CD4-positive, alpha-beta T cell treated with Interferon alpha-2 for 1 hour (primary cell): ENCODE data around the gene WDR33.

Experiments used
- DNase-seq, 2 donors: peaks; one replicate each; pipeline ENCODE4 v3.0.0-alpha.2; 2020 to 2022

The WDR33 gene

DNA sequence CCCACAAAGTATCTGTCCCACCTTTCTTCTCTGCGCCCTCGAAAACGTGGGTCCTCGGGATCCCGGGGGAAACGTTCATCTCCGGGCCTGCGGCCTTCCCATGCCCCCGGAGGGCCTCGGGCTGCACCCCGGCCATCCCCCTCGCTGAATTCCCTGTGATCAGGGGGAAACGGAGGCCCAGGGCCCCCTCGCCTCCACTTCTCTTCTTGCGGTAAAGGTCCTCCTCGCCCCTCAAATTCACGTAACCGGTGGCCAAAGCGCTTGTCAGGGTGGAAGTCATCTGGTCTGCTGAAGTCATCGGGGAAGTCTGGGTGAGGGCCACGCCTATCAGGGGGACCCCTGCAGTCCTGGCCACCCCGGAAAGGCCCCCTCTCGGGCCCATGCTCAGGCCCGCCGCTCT lies 97.4 kb downstream of the WDR33 start:
- DNase-seq = no peak

DNA sequence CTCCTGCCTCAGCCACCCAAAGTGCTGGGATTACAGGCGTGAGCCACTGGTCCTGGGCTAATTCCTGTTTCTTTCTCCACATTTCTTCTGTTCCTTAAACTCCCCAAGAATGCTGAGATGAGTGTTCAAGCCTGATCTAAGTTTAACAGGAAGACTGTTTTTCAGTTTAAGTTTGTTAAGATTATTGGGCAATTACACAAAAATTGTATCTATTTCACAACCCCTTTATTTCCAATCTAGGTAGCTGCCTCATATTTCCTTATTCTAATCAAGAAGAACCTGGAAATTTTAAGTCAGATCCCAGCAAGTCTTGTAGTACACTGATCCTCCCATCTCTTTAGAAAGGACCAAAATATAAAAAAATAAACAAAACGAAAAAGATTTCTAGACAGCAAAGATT lies 98.0 kb downstream of the WDR33 start:
- DNase-seq = no peak

DNA sequence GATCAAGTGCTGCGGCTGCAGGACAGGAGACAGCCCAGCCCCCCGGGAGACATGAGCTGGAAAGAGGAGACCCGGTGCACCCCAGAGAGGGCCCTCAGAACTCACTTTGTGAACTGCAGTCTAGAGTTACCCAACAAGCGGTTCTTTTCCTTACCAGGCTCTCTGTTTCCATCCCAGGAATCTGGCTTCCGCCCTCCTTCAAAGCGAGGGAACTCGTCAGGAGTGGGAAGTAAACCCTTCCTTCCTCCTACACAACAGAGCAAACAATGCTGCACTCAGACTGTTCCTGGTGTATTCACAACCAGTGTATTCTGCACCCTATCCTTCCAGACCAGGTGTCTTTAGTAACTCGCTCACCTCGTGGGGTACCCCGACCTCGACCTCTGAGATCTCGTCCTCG lies 101.6 kb downstream of the WDR33 start:
- DNase-seq = no peak

- DNase-seq = no peak
Observed at GRCh38 chr2:127707890-127708648, 102.9 kb downstream of the WDR33 start.

GRCh38 chr2:127706215-127706990 lies 104.6 kb downstream of the WDR33 start:
- no peak for DNase-seq

- DNase-seq = no peak
Observed at GRCh38 chr2:127705391-127706065, 105.4 kb downstream of the WDR33 start.

DNA sequence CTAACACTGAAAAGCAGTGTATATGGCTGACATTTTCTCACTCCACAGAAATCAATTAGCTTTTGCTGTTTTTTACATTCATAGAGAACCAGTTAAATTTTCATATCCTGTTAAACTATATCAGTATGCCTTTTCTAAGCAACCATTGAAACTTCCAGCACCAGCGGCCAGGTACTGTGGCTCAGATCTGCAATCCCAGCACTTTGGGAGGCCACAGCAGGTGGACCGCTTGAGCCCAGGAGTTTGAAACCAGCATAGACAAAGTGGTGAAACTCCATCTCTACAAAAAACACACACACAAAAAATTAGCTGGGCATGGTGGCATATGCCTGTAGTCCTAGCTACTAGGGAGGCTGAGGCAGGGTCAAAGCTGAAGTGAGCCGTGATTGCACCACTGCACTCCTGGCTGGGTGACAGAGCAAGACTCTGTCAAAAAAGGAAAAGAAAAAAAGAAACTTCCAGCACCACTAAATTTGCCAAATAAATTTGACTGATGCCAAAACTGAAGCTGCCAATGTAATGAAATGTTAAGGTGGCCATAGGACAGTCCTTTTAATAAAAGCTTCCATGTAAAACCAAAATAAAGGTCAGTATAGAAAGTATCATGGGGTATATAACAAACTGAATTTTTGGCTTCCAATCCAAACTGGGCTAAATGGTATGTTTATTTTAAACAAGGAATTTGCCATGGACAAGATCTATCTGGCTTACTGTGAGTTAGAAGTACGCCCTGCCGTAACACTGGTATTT lies 106.2 kb downstream of the WDR33 start:
- no peak for DNase-seq

DNA sequence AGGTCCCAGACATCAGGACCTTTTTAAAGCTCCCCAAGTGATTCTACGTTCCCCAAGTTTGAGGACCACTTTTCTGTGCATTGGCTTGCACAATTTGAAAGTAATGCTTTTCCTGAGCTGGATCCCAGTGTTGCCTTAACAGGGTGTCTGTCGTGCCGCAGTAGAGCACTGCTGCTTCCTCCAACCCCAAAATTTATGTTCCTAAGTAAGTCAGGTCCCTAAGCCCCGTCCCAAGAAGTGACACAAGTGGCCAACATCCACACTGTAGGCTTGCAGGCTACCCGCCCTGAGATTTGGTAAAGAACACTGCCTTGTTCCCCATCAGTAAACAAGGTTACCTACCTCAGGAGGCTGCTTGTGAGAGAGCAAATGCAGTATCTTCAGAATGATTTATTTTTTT lies 107.7 kb downstream of the WDR33 start:
- DNase-seq = no peak

DNA sequence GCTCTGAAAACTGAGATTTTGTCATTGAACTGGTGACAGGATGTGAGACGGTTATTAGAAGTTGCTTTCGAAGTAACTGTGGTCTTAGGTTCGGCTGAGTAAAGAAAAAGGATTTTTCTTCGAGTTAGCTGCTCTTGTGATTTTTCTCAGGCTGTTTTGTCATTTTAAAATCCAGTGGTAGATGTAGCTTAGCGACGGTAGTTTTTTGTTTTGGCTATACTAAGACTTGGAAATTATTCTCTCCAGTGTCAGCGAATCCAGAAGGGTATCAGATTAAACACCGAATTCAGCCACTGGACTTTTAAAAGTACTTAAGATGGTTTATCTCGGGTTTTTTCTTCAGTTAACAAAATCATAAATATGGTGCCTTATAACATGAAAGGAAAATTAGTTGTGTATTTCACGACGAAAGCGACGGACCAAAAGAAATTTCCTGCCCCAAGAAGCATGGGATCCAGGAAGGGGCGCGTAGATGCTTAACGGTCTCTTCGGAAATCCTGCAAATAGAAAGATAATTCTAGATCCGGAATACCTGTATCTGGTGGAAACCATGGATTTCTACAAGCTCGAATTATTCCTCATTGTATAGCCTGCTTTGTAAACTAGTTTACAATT lies 108.5 kb downstream of the WDR33 start:
- no peak for DNase-seq

DNA sequence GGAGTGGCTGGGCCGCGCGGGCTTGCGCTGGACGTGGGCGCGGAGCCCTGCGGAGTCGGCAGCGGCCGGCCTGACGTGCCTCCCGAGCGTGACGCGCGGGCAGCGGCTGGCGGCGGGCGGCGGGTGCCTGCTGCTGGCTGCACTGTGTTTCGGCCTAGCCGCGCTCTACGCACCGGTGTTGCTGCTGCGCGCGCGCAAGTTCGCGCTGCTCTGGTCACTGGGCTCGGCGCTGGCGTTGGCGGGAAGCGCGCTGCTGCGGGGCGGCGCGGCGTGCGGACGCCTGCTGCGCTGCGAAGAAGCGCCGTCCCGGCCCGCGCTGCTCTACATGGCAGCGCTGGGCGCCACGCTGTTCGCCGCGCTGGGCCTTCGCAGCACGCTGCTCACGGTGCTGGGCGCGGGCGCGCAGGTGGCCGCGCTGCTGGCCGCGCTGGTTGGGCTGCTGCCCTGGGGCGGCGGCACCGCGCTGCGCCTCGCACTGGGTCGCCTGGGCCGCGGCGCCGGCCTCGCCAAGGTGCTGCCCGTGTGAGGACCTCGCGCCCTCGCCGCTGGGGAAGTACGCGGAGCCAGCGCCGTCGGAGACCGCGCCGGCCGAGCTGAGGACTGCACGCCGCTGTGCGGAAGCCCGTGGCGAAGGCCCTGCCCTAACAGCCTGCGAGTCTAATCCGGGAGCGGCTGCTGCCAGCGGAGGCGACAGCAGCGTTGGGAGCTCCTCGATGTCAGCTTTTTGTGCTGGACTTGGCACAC lies 109.1 kb downstream of the WDR33 start:
- DNase-seq = peak; percentile 80 to 84

- DNase-seq = peak; percentile 88 to 91
Observed at GRCh38 chr2:127701193-127701650, 109.7 kb downstream of the WDR33 start, which contains the start of gene SFT2D3. Gene SFT2D3, plus strand, starts transcription at chr2:127701497. Its CDS starts 32 bp downstream, at chr2:127701529.

DNA sequence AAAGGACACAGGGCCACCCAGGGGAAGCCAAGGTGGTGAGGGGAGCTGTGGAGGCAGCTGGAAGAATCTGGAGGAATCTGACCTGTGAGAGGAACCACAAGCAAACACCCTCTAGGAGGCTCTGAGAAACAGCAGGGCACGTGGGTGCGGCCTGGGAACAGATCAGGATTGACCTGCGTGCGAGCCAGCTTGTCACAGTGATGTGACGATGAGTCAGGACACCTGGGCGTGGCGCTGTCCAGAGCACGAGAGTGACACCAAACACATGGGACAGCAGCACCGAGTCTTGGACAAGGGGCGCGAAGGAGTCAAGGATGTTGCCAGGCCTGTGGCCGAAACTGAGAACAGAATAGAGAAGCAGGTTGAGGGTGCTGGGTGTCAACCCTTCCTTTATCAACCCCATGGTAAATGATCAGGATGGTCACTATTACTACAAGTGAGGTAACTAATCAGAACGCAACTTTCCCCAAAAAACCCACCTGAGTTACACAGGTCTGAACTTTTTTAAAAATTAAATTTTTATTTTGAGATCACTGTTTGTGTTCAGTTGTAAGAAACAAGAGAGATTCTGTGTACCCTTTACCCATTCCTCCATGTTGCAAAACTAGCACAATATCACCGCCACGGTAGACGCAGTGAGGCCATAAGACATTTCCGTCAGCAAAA lies 110.3 kb downstream of the WDR33 start:
- peak; percentile 49 to 83 for DNase-seq

- DNase-seq = no peak
Observed at GRCh38 chr2:127698553-127699355, 112.2 kb downstream of the WDR33 start.

- DNase-seq = no peak
Observed at GRCh38 chr2:127697482-127698180, 113.3 kb downstream of the WDR33 start.

DNA sequence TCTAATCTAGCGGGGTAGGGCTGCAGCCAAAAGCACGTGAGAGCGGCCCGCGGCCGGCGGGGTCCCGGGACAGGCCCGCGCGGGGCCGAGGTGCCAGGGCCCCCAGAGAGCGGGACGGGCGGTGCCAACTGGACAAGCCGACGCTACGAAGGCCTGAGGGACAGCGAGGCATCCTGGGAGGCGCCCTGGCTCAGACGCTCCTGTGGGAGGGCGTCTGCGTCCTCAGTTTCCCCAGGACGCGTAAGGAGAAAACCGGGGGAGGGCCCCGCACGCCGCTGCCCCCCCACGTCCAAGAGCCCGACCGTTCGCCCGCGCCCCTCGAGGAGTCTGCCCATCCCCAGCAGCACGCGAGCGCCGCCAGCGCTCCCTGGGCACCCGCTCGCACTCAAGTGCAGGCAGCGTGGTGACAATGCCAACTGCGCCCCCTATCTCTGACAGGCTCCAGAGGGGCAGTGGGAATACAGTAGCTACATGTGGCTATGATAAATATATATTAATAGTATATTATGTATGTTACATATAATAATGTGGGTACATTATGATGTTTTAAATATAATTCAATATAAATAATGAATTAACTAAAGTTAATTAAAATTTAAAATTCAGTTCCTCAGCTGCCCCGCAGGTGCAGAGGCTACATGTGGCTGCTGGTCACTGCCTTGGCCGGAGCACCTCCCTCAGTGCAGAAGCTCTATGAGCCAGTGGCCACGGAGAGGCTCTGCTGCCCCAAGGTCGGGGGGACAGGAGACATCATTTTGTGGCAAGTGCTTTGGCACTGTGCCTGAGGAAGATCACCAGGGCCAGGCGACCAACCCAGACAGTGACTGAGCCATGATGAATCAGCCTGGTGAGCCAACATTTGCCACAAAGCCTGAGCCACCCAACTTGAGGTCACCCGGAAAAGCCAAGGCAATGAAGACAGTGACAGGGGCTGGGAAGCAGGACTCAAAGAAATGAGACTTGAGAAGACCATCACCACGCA lies 115.2 kb downstream of the WDR33 start:
- DNase-seq = peak in 1 of 2 donors; percentile 63

- no peak for DNase-seq
Observed at GRCh38 chr2:127694986-127695385, 116.0 kb downstream of the WDR33 start.

DNA sequence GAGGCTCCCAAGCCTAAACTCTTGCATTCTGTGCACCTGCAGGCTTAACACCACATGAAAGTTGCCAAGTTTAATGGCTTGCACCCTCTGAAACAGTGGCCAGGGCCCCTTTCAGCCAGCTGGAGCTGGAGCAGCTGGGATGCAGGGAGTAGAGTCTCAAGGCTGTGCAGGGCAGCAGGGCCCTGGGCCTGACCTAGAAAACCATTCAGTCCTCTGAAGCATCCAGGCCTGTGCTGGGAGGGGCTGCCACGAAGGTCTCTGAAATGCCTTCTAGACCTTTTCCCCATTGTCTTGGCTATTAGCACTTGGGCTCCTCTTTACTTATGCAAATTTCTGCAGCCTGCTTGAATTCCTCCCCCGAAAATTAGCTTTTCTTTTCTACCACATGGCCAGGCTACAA lies 120.3 kb downstream of the WDR33 start:
- DNase-seq = no peak

DNA sequence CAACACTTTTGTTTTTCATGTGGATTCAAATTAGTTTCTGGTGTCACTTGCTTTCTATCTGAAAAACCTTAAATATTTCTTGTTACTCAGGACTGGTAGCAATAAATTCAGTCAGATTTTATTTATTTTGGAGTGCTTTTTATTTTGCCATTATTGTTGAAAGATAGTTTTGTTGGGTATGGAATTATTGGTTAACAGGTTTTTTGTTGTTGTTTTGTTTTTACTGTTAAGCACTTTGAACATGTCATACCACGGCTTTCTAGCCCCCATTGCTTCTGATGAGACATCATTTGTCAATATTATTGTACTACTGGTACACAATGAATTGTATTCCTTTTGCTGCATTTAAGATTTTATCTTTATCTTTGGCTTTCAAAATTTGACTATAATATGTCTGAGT lies 122.6 kb downstream of the WDR33 start:
- no peak for DNase-seq
